Transverse colon (tissue), 4 donors: Measurements from ENCODE around the gene TTC23. TPM values are rescaled to one million over a fixed set of nuclear protein-coding genes. Genes with fewer than 3 reads are reported as not detected.

Source experiments
- DNase-seq: peaks from one replicate; pipeline ENCODE4 v3.0.0-alpha.2; 2019
- H3K27ac ChIP-seq, 4 donors: fragments of 200-600 bp; sonication (generic); 2 replicates each; pipeline ENCODE4 v1.5.1; 2016 to 2018; ENCODE audit warnings: inconsistent platforms in 4 of 4
- H3K27me3 ChIP-seq: fragments of 200-600 bp; sonication (generic); 2 replicates; pipeline ENCODE4 v1.5.1; 2017; ENCODE audit warnings: inconsistent platforms
- H3K36me3 ChIP-seq, 4 donors: fragments of 200-600 bp; sonication (generic); 2 replicates each; pipeline ENCODE4 v1.5.1; 2017 to 2019; ENCODE audit warnings: inconsistent platforms in 4 of 4
- H3K4me1 ChIP-seq, 4 donors: fragments of 200-600 bp; sonication (generic); 2 replicates each; pipeline ENCODE4 v1.5.1; 2017 to 2020; ENCODE audit warnings: inconsistent platforms in 4 of 4
- H3K4me3 ChIP-seq, 4 donors: fragments of 200-600 bp; sonication (generic); 1 replicate in 1 of 4; 2 replicates in 3 of 4; pipeline versions ENCODE4 v1.5.1 to v1.6.1; 2017 to 2019; ENCODE audit warnings: inconsistent platforms in 4 of 4
- H3K9me3 ChIP-seq, 2 donors: fragments of 200-600 bp; sonication (generic); 2 replicates each; pipeline ENCODE4 v1.5.1; 2017 to 2019; ENCODE audit warnings: inconsistent platforms in 2 of 2
- CTCF ChIP-seq, 5 experiments: fragments of 200-600 bp in 3 of 5; fragments of 450-650 bp in 2 of 5; sonication (generic) in 3 of 5; IDR thresholded peaks; 1 replicate in 2 of 5; 2 replicates in 3 of 5; pipeline ENCODE4 v1.5.1; 2016 to 2017; ENCODE audit warnings: antibody characterized with exemption in 5 of 5, inconsistent platforms in 3 of 5, mild to moderate bottlenecking in 2 of 5, moderate library complexity in 1 of 5
- EP300 ChIP-seq: sonication (generic); formaldehyde crosslinking; IDR thresholded peaks from one replicate; pipeline ENCODE4 v1.6.1; 2017; ENCODE audit warnings: antibody characterized with exemption, low read depth
- POLR2A ChIP-seq: fragments of 450-650 bp; IDR thresholded peaks from one replicate; pipeline ENCODE4 v1.6.1; 2016; ENCODE audit warnings: antibody characterized with exemption, mild to moderate bottlenecking, moderate library complexity
- POLR2AphosphoS5 ChIP-seq, 3 donors: sonication (generic); formaldehyde crosslinking; IDR thresholded peaks; one replicate each; pipeline ENCODE4 v1.6.1; 2016; ENCODE audit warnings: antibody characterized with exemption in 3 of 3
- WGBS, 2 donors: methylation state at CpG; one replicate each; pipeline ENCODE4 v1.1.5; 2018; ENCODE audit warnings: low coverage in 1 of 2; 5-methylcytosine and 5-hydroxymethylcytosine counted together
- in situ Hi-C, 4 donors: fragments of 200-750 bp; cut with MboI; loops; one replicate each; pipeline versions ENCODE4 v1.15.0 to v1.15.1; 2017; ENCODE audit warnings: low sequenced_read_pairs in 3 of 4, low pct_ligation_motif_present in 1 of 4, low pct_unique_long_range_greater_than_20kb in 1 of 4
- intact Hi-C: fragments of 100-400 bp; cut with DNase I; formaldehyde crosslinking; loops from one replicate; pipeline ENCODE4 v1.15.1; 2023; ENCODE audit warnings: low total_unique reads
- total RNA-seq, 4 donors: library from RNA; depleted of rRNA; stranded (reverse); fragments of >200 nt; gene quantifications; one replicate each; pipeline ENCODE4 v1.1.0, GENCODE V29; 2016

Gene TTC23
- total RNA-seq, 4 donors from 2014 or later, result 7.8 to 23.5 (median 12.5) TPM

- Histone ChIP-seq H3K4me3 (no peak overlapping the region), H3K4me1 (peaks cover 2 to 10% (median 3%) of the 10 kb centered on the region in 4 donors), H3K27ac (peak overlapping the region in 3 of 4 donors; percentile 38 to 74 (median 57)), H3K27me3 (no peaks in the 10 kb centered on the region), H3K9me3 (no peaks in the 10 kb centered on the region), H3K36me3 (no peaks in the 10 kb centered on the region)
- WGBS, 2 donors, result 93 to 100% methylated on average over 1 to 4 of the region's 4 CpGs
- no peak for TF ChIP-seq EP300
- no peak for TF ChIP-seq POLR2AphosphoS5 (IDR thresholded peaks at IDR 0.05)
- TF ChIP-seq CTCF (IDR thresholded peaks at IDR 0.05), result no peak
- no peak for TF ChIP-seq POLR2A
- in situ Hi-C loops, result no loop called here
- DNase-seq, result no peak
- intact Hi-C loops, result no loop called here
These were observed 100.0 kb downstream of the TTC23 start for GRCh38 chr15:99149366-99149765.

GRCh38 chr15:99148851-99149276 is 100.5 kb downstream of the TTC23 start:
- WGBS, 2 donors, result 74% methylated on average over 7 of the region's 7 CpGs; no CpG with 5 or more reads in 1 of the 2 donors
- no peak for DNase-seq
- H3K27ac ChIP-seq, result peak overlapping the region in 3 of 4 donors; percentile 38 to 74 (median 57)
- in situ Hi-C loops, result no loop called here
- H3K36me3 ChIP-seq, result no peaks in the 10 kb centered on the region
- no peaks in the 10 kb centered on the region for H3K27me3 ChIP-seq
- H3K9me3 ChIP-seq, result no peaks in the 10 kb centered on the region
- peaks cover 6 to 15% (median 8%) of the 10 kb centered on the region in 4 donors for H3K4me1 ChIP-seq
- no peak overlapping the region for H3K4me3 ChIP-seq
- intact Hi-C loops, result no loop called here
- TF ChIP-seq POLR2AphosphoS5 (IDR thresholded peaks at IDR 0.05) (no peak), CTCF (IDR thresholded peaks at IDR 0.05) (no peak), POLR2A (no peak), EP300 (no peak)

GRCh38 chr15:99146661-99147060 is 102.7 kb downstream of the TTC23 start:
- TF ChIP-seq POLR2A (no peak), POLR2AphosphoS5 (IDR thresholded peaks at IDR 0.05) (peak in 1 of 3 donors; percentile 3)
- DNase-seq, result no peak
- H3K27me3 ChIP-seq, result no peaks in the 10 kb centered on the region
- H3K27ac ChIP-seq, result peak overlapping the region; percentile 40 to 91 (median 79)
- no peak overlapping the region for H3K4me3 ChIP-seq
- intact Hi-C loops, result no loop called here
- in situ Hi-C loops, result no loop called here
- no peaks in the 10 kb centered on the region for H3K36me3 ChIP-seq
- H3K9me3 ChIP-seq, result no peaks in the 10 kb centered on the region
- WGBS, 2 donors, result 94% methylated on average over 5 of the region's 5 CpGs; no CpG with 5 or more reads in 1 of the 2 donors
- peaks cover 11 to 26% (median 17%) of the 10 kb centered on the region in 4 donors for H3K4me1 ChIP-seq

- TF ChIP-seq EP300, result no peak
- no peak for TF ChIP-seq POLR2A
- no peak for TF ChIP-seq CTCF (IDR thresholded peaks at IDR 0.05)
- TF ChIP-seq POLR2AphosphoS5 (IDR thresholded peaks at IDR 0.05), result peak in 1 of 3 donors; percentile 27
- in situ Hi-C loops (no loop called here), intact Hi-C loops (loop anchor here (1.0 kb wide), 1 partner anchor 12 kb away; no protein-coding TSS in a partner anchor)
- WGBS, 2 donors, result 87 to 100% methylated on average over 2 to 6 of the region's 6 CpGs
- H3K36me3 ChIP-seq, result no peaks in the 10 kb centered on the region
- H3K4me3 ChIP-seq, result no peak overlapping the region
- H3K4me1 ChIP-seq, result peaks cover 11 to 26% (median 17%) of the 10 kb centered on the region in 4 donors
- no peak for DNase-seq
- peak overlapping the region; percentile 40 to 91 (median 79) for H3K27ac ChIP-seq
- H3K9me3 ChIP-seq, result no peaks in the 10 kb centered on the region
- H3K27me3 ChIP-seq, result no peaks in the 10 kb centered on the region
These were observed 103.6 kb downstream of the TTC23 start for GRCh38 chr15:99145778-99146177.
